PC-3 (cell line): ENCODE results near the gene RSF1.

Source experiments
- CTCF ChIP-seq: fragments of 300-600 bp; sonication (generic); conservative IDR thresholded peaks from 2 replicates; pipeline ENCODE4 v1.5.1; 2017; ENCODE audit warnings: antibody characterized with exemption, low read depth, mild to moderate bottlenecking, low read length
- EZH2phosphoT487 ChIP-seq: fragments of 300-600 bp; sonication (generic); IDR thresholded peaks from 2 replicates; pipeline ENCODE4 v1.6.1; 2018; ENCODE audit warnings: mild to moderate bottlenecking, antibody characterized with exemption, low read length, borderline replicate concordance

DNA sequence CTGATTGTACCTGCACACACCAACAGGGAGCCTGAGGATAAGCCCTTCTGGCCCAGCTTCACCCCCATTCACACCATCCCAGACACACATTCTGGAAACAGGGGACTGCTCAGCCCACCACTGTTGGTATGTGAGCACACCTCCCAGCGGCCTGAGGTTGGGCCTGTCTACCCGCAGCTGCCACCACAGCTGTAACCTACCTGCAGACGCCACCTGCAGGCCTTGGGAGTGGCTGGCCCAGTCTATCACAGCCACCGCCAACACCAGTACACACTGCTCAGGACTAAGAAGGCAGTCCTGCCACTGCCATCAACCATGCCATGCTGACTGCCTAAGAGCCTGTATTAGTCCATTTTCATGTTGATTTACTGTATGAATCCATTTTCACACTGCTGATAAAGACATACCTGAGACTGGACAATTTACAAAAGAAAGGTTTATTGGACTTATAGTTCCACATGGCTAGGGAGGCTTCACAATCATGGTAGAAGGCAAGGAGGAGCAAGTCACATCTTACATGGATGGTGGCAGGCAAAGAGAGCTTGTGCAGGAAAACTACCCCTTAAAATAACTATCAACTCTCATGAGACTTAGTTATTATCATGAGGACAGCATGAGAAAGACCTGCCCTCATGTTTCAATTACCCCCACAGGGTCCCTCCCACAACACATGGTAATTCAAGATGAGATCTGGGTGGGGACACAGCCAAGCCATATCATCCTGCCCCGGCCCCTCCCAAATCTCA is 30.6 kb downstream of the RSF1 start:
- TF ChIP-seq EZH2phosphoT487 (no peak), CTCF (no peak)
